Testis (tissue), 2 donors: Measurements from ENCODE around the gene CELF2.

Source experiments
- POLR2A ChIP-seq: fragments of 450-650 bp; IDR thresholded peaks from one replicate; pipeline ENCODE4 v1.6.1; 2017; ENCODE audit warnings: antibody characterized with exemption, mild to moderate bottlenecking, moderate library complexity
- TF ChIP-seq, protein P1 (sequence below), 3 experiments: fragments of 450-650 bp in 2 of 3; fragments of 200-600 bp in 1 of 3; sonication (generic) in 1 of 3; IDR thresholded peaks; one replicate each; pipeline ENCODE4 v1.5.1; 2016 to 2019; ENCODE audit warnings: antibody characterized with exemption in 3 of 3, mild to moderate bottlenecking in 2 of 3, moderate library complexity in 1 of 3

DNA sequence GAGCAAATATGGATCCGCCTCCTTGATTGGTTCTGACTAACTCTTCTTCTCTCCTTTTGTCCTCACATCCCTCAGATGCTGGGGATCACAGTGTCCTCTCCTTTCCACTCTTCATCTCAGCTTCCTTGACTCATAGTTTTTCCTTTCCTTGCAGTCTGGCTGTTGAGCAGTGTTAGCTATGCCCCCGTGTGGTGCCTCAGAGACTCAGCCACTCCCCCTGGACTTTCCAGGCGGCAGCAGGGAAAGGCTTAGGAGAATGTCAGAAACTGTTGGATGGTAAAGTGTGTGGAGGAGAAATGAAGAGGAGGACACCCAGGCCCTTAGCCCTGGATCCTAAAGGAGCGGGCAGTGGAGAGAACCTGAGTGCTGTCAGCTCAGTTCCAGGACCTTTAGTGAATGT lies 267.5 kb downstream of the CELF2 start:
- TF ChIP-seq, protein P1, sequence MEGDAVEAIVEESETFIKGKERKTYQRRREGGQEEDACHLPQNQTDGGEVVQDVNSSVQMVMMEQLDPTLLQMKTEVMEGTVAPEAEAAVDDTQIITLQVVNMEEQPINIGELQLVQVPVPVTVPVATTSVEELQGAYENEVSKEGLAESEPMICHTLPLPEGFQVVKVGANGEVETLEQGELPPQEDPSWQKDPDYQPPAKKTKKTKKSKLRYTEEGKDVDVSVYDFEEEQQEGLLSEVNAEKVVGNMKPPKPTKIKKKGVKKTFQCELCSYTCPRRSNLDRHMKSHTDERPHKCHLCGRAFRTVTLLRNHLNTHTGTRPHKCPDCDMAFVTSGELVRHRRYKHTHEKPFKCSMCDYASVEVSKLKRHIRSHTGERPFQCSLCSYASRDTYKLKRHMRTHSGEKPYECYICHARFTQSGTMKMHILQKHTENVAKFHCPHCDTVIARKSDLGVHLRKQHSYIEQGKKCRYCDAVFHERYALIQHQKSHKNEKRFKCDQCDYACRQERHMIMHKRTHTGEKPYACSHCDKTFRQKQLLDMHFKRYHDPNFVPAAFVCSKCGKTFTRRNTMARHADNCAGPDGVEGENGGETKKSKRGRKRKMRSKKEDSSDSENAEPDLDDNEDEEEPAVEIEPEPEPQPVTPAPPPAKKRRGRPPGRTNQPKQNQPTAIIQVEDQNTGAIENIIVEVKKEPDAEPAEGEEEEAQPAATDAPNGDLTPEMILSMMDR (IDR thresholded peaks at IDR 0.05), result no peak
- no peak for TF ChIP-seq POLR2A
